ENCODE results near the gene ST3GAL3. TPM values are rescaled to one million over a fixed set of nuclear protein-coding genes. Genes with fewer than 3 reads are reported as not detected.

The ST3GAL3 gene
- total RNA-seq, 1 donor from 2014 or later = 34.3 TPM

DNA sequence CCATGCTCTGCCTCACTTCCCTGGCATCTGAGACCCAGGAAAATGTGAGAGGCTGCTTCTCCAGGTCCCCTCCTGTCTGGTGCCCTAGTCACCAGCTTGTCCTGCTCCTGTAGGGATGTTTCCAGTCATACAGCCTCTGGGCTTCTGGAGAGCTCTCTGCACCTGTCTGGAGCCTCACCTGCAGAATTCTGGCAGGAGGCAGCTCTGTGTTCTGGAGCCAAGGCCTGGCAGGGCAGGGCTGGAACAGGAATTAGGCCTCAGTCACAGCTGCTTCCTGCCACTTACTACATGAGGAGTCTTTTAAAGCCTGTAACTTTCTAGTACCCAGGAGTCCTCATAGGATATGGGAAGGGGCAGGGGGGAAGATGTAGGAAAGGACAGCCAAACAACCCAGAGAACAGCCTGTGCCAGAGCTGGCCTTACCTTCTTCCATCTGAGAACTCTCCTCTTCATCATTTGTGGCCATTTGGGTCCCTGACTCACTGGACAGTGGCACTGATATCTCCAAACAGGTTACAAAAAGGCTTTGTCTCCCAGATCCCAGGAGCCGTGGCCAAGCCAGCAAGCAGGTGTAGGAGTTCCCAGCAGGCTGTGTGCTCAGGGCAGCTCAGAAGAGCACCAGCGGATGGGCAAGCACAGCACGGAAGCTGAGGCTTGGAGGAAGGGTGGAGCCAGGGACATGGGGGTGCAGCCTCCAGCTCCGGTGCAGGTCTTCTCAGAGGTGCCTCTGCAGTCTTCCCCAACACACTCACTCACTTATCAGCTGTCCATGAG lies 194.9 kb downstream of the ST3GAL3 start:
- Histone ChIP-seq H3K4me3 (no peak overlapping the region), H3K27me3 (no peaks in the 10 kb centered on the region), H3K36me3 (peaks cover 5 to 28% of the 10 kb centered on the region in 2 donors), H3K9me3 (no peaks in the 10 kb centered on the region), H3K27ac (no peak overlapping the region), H3K4me1 (no peaks in the 10 kb centered on the region)
- DNase-seq (ENCODE audit: low spot score in 2 of 2) = no peak
- intact Hi-C loops (cut with DNase I) = no loop called here
- TF ChIP-seq, protein P1, sequence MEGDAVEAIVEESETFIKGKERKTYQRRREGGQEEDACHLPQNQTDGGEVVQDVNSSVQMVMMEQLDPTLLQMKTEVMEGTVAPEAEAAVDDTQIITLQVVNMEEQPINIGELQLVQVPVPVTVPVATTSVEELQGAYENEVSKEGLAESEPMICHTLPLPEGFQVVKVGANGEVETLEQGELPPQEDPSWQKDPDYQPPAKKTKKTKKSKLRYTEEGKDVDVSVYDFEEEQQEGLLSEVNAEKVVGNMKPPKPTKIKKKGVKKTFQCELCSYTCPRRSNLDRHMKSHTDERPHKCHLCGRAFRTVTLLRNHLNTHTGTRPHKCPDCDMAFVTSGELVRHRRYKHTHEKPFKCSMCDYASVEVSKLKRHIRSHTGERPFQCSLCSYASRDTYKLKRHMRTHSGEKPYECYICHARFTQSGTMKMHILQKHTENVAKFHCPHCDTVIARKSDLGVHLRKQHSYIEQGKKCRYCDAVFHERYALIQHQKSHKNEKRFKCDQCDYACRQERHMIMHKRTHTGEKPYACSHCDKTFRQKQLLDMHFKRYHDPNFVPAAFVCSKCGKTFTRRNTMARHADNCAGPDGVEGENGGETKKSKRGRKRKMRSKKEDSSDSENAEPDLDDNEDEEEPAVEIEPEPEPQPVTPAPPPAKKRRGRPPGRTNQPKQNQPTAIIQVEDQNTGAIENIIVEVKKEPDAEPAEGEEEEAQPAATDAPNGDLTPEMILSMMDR (IDR thresholded peaks at IDR 0.05) = no peak

DNA sequence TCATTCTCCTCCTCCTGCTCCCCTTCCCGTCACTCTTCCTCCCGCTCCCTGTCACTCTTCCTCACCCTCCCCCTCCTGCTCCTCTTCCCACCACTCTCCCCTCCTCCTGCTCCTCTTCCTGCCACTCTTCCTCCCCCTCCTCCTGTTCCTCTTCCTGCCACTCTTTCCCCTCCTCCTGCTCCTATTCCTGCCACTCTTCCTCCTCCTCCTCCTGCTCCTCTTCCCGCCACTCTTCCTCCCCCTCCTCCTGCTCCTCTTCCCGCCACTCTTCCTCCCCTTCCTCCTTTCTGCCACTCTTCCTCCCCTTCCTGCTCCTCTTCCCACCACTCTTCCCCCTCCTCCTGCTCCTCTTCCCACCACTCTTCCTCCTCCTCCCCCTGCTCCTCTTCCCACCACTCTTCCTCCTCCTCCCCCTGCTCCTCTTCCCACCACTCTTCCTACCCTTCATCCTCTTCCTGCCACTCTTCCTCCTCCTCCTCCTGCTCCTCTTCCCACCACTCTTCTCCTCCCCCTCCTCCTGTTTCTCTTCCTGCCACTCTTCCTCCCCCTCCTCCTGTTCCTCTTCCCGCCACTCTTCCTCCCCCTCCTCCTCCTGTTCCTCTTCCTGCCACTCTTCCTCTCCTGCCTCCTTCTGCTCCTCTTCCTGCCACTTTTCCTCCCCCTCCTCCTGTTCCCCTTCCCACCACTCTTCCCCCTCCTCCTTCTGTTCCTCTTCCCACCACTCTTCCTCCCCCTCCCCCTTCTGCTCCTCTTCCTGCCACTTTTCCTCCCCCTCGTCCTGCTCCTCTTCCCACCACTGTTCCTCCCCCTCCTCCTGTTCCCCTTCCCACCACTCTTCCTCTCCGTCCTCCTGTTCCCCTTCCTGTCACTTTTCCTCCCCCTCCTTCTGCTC lies 197.6 kb downstream of the ST3GAL3 start:
- Histone ChIP-seq H3K9me3 (no peaks in the 10 kb centered on the region), H3K4me3 (no peak overlapping the region), H3K27me3 (no peaks in the 10 kb centered on the region), H3K36me3 (peaks cover 0 to 5% of the 10 kb centered on the region in 2 donors), H3K4me1 (no peaks in the 10 kb centered on the region), H3K27ac (no peak overlapping the region)
- TF ChIP-seq, protein P1 (IDR thresholded peaks at IDR 0.05) = no peak
- no peak for DNase-seq (ENCODE audit: low spot score in 2 of 2)
- intact Hi-C loops (cut with DNase I) = no loop called here

DNA sequence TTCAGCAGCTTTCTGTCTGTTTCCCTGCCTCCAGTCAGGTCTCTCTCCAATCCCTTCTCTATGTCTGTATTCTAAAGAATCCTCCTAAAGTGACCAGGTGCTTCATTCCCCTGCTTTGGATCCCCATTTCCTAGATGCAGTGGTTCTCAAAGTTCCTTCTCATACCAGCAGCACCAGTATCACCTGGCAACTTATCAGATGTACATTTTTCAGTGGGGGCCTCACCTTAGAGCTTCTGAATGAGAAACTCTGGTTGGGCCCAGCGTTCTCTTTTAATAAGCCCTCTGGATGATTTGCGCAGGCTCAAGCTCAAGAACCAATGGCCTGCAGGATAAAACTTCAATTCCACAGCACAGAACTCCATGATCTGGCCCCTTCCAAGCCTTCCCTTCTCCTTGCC lies 200.9 kb downstream of the ST3GAL3 start:
- Histone ChIP-seq H3K36me3 (no peaks in the 10 kb centered on the region), H3K4me3 (no peak overlapping the region), H3K27me3 (no peaks in the 10 kb centered on the region), H3K27ac (no peak overlapping the region), H3K9me3 (no peaks in the 10 kb centered on the region), H3K4me1 (no peaks in the 10 kb centered on the region)
- intact Hi-C loops (cut with DNase I) = no loop called here
- DNase-seq (ENCODE audit: low spot score in 2 of 2) = no peak
- TF ChIP-seq, protein P1 (IDR thresholded peaks at IDR 0.05) = no peak

DNA sequence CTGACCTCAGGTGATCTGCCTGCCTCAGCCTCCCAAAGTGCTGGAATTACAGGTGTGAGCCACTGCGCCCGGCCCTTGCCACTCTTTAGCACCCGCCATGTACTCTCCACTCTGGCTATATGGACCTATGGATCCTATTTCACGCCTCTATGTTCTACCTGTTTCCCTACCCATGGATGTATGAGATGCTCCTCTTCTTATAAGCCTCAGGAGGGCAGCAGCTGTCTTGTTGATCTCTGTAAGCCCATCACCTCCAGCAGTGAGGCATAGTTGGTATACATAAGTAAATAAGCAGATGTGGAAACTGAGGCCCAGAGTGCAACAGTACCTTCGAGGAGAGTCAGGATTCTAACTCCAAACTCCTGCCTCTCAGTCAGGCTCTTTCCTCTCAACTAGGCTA lies 201.5 kb downstream of the ST3GAL3 start:
- no peak overlapping the region for H3K4me3 ChIP-seq
- H3K27me3 ChIP-seq = no peaks in the 10 kb centered on the region
- no peak overlapping the region for H3K27ac ChIP-seq
- H3K4me1 ChIP-seq = no peaks in the 10 kb centered on the region
- H3K36me3 ChIP-seq = no peaks in the 10 kb centered on the region
- TF ChIP-seq, protein P1 (IDR thresholded peaks at IDR 0.05) = no peak
- no peak for DNase-seq (ENCODE audit: low spot score in 2 of 2)
- intact Hi-C loops (cut with DNase I) = no loop called here
- no peaks in the 10 kb centered on the region for H3K9me3 ChIP-seq

DNA sequence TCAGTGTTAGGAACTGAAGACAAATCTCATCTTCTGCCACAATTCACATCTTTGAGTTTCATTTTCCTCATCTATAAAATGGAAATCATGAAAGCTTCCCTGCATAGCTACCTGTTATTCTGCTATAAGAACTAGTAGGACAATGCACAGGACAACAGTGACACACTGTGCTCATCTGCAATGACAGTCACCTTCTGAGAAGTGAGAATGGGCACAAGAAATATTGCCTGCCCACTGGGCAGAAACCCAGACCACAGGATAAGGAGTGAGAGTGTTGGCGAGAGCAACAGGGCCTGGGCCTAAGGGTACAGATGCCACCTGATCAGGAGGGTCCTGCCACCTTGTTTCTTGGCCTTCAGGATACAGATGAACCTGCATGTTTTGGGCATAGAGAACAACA lies 203.0 kb downstream of the ST3GAL3 start:
- TF ChIP-seq, protein P1 (IDR thresholded peaks at IDR 0.05) = no peak
- DNase-seq (ENCODE audit: low spot score in 2 of 2) = no peak
- Histone ChIP-seq H3K27ac (no peak overlapping the region), H3K27me3 (no peaks in the 10 kb centered on the region), H3K4me1 (no peaks in the 10 kb centered on the region), H3K9me3 (no peaks in the 10 kb centered on the region), H3K36me3 (no peaks in the 10 kb centered on the region), H3K4me3 (no peak overlapping the region)
- intact Hi-C loops (cut with DNase I) = no loop called here

All from ascending aorta (tissue), 2 donors.